SK-N-MC (cell line): ENCODE data around the gene HSD17B12.

Experiments
- DNase-seq: peaks from one replicate; pipeline ENCODE4 v3.0.0-alpha.2; 2011; ENCODE audit warnings: low read depth, low spot score
- H3K27ac ChIP-seq: fragments of 200-600 bp; sonication (generic); 2 replicates; pipeline ENCODE4 v1.5.1; 2016; ENCODE audit warnings: mixed run types
- H3K36me3 ChIP-seq: fragments of 200-600 bp; sonication (generic); 2 replicates; pipeline ENCODE4 v1.6.1; 2017; ENCODE audit warnings: antibody characterized with exemption, low read length, mixed read lengths; ENCODE audit not compliant: insufficient read depth
- H3K4me3 ChIP-seq: fragments of 200-600 bp; sonication (generic); 2 replicates; pipeline ENCODE4 v1.5.1; 2016
- H3K9ac ChIP-seq: fragments of 200-600 bp; sonication (generic); 2 replicates; pipeline ENCODE4 v1.8.0; 2017; ENCODE audit warnings: mixed run types, mixed read lengths; ENCODE audit not compliant: insufficient read length
- H3K9me3 ChIP-seq: fragments of 200-600 bp; sonication (generic); 2 replicates; pipeline ENCODE4 v1.6.1; 2017; ENCODE audit warnings: low read depth, mild to moderate bottlenecking, antibody characterized with exemption, low read length, moderate library complexity, mixed read lengths
- EZH2 ChIP-seq: fragments of 200-600 bp; sonication (generic); IDR thresholded peaks from one replicate; pipeline ENCODE4 v1.6.1; 2017; ENCODE audit warnings: antibody characterized with exemption
- FOXP2 ChIP-seq: optimal IDR thresholded peaks from 2 replicates; pipeline ENCODE3; 2011; ENCODE audit warnings: mild to moderate bottlenecking, moderate library complexity; ENCODE audit not compliant: insufficient read depth; ENCODE audit errors: extremely low read length, control extremely low read depth
- POLR2AphosphoS5 ChIP-seq: IDR thresholded peaks from 2 replicates; pipeline ENCODE4 v1.6.1; 2012; ENCODE audit warnings: mild to moderate bottlenecking, low read depth, low read length, borderline replicate concordance

The HSD17B12 gene

GRCh38 chr11:43712676-43713075 is 32.1 kb downstream of the HSD17B12 start:
- no peak overlapping the region for H3K9ac ChIP-seq
- peaks cover 3% of the 10 kb centered on the region; the same call in 1 of the 2 replicates for H3K9me3 ChIP-seq
- peaks cover 31% of the 10 kb centered on the region for H3K36me3 ChIP-seq
- no peak overlapping the region for H3K4me3 ChIP-seq
- no peak for TF ChIP-seq POLR2AphosphoS5
- TF ChIP-seq FOXP2: no peak
- TF ChIP-seq EZH2: no peak
- H3K27ac ChIP-seq: no peak overlapping the region
- DNase-seq: no peak

- DNase-seq: no peak
- Histone ChIP-seq H3K4me3 (no peak overlapping the region), H3K9me3 (peaks cover 8% of the 10 kb centered on the region), H3K9ac (no peak overlapping the region), H3K36me3 (peaks cover 33% of the 10 kb centered on the region), H3K27ac (no peak overlapping the region)
- TF ChIP-seq FOXP2 (no peak), POLR2AphosphoS5 (no peak), EZH2 (no peak)
These were observed 37.8 kb downstream of the HSD17B12 start for GRCh38 chr11:43718373-43718772.

- no peak overlapping the region for H3K27ac ChIP-seq
- no peaks in the 10 kb centered on the region for H3K9me3 ChIP-seq
- TF ChIP-seq FOXP2 (no peak), POLR2AphosphoS5 (no peak), EZH2 (no peak)
- peaks cover 28% of the 10 kb centered on the region for H3K36me3 ChIP-seq
- no peak overlapping the region for H3K4me3 ChIP-seq
- no peak overlapping the region for H3K9ac ChIP-seq
- DNase-seq: no peak
These were observed 43.1 kb downstream of the HSD17B12 start for GRCh38 chr11:43723617-43724016.

- H3K36me3 ChIP-seq: peaks cover 18% of the 10 kb centered on the region
- H3K9me3 ChIP-seq: no peaks in the 10 kb centered on the region; the same call in 1 of the 2 replicates
- H3K9ac ChIP-seq: no peak overlapping the region
- TF ChIP-seq FOXP2 (no peak), EZH2 (no peak), POLR2AphosphoS5 (no peak)
- no peak overlapping the region for H3K4me3 ChIP-seq
- DNase-seq: no peak
- H3K27ac ChIP-seq: no peak overlapping the region
These were observed 51.7 kb downstream of the HSD17B12 start for GRCh38 chr11:43732225-43732624.

GRCh38 chr11:43734256-43734655 is 53.7 kb downstream of the HSD17B12 start:
- Histone ChIP-seq H3K9ac (no peak overlapping the region), H3K4me3 (no peak overlapping the region), H3K9me3 (no peaks in the 10 kb centered on the region; the same call in 1 of the 2 replicates), H3K27ac (no peak overlapping the region), H3K36me3 (peaks cover 18% of the 10 kb centered on the region)
- DNase-seq: no peak
- TF ChIP-seq FOXP2 (no peak), EZH2 (no peak), POLR2AphosphoS5 (no peak)

- H3K27ac ChIP-seq: peak overlapping the region; percentile 99; the same call in 1 of the 2 replicates
- H3K9ac ChIP-seq: no peak overlapping the region
- H3K4me3 ChIP-seq: no peak overlapping the region; the same call in 1 of the 2 replicates
- DNase-seq: no peak
- TF ChIP-seq FOXP2 (no peak), POLR2AphosphoS5 (no peak), EZH2 (no peak)
- H3K36me3 ChIP-seq: peaks cover 23% of the 10 kb centered on the region
- no peaks in the 10 kb centered on the region; the same call in 1 of the 2 replicates for H3K9me3 ChIP-seq
These were observed 54.6 kb downstream of the HSD17B12 start for GRCh38 chr11:43735115-43735514.

- H3K4me3 ChIP-seq: peak overlapping the region; percentile 73
- H3K9me3 ChIP-seq: no peaks in the 10 kb centered on the region; the same call in 1 of the 2 replicates
- TF ChIP-seq EZH2 (no peak), POLR2AphosphoS5 (no peak; the same call in 1 of the 2 replicates), FOXP2 (no peak)
- DNase-seq: peak; percentile 61
- peaks cover 28% of the 10 kb centered on the region for H3K36me3 ChIP-seq
- peak overlapping the region; percentile 99 for H3K27ac ChIP-seq
- H3K9ac ChIP-seq: peak overlapping the region; percentile 86
These were observed 55.4 kb downstream of the HSD17B12 start for GRCh38 chr11:43735961-43736360.

GRCh38 chr11:43736502-43737200 is 56.1 kb downstream of the HSD17B12 start:
- TF ChIP-seq POLR2AphosphoS5: peak; percentile 67; the same call in 1 of the 2 replicates
- no peak for TF ChIP-seq FOXP2
- no peak for TF ChIP-seq EZH2
- DNase-seq: peak; percentile 94
- peak overlapping the region; percentile 73 for H3K4me3 ChIP-seq
- H3K9me3 ChIP-seq: no peaks in the 10 kb centered on the region; the same call in 1 of the 2 replicates
- H3K36me3 ChIP-seq: peaks cover 28% of the 10 kb centered on the region
- peak overlapping the region; percentile 86 for H3K9ac ChIP-seq
- H3K27ac ChIP-seq: peak overlapping the region; percentile 99
